ENCODE measurements around the gene UNC13B. TPM values are rescaled to one million over a fixed set of nuclear protein-coding genes. Genes with fewer than 3 reads are reported as not detected.

The UNC13B gene
- total RNA-seq, 4 donors from 2014 or later: 44.5 to 72.9 (median 48.6) TPM

- Histone ChIP-seq H3K4me1 (no peaks in the 10 kb centered on the region), H3K4me3 (no peak overlapping the region)
- TF ChIP-seq POLR2A (IDR thresholded peaks at IDR 0.05): no peak
Observed at GRCh38 chr9:35226651-35227050, 64.8 kb downstream of the UNC13B start.

GRCh38 chr9:35227284-35227683 lies 65.5 kb downstream of the UNC13B start:
- H3K4me3 ChIP-seq: no peak overlapping the region
- DNase-seq: no peak
- no peaks in the 10 kb centered on the region for H3K36me3 ChIP-seq
- H3K27me3 ChIP-seq: no peaks in the 10 kb centered on the region
- TF ChIP-seq CTCF (IDR thresholded peaks at IDR 0.05) (no peak), POLR2A (IDR thresholded peaks at IDR 0.05) (no peak)
- no peak overlapping the region for H3K27ac ChIP-seq
- H3K9me3 ChIP-seq: no peaks in the 10 kb centered on the region
- H3K4me1 ChIP-seq: no peaks in the 10 kb centered on the region

More at GRCh38 chr9:35226651-35227050, 64.8 kb downstream of the UNC13B start:
- no peak overlapping the region for H3K27ac ChIP-seq
- H3K27me3 ChIP-seq: no peaks in the 10 kb centered on the region
- no peak for DNase-seq
- no peaks in the 10 kb centered on the region for H3K36me3 ChIP-seq
- H3K9me3 ChIP-seq: no peaks in the 10 kb centered on the region

- Histone ChIP-seq H3K27me3 (no peaks in the 10 kb centered on the region), H3K9me3 (no peaks in the 10 kb centered on the region), H3K4me1 (no peaks in the 10 kb centered on the region), H3K27ac (no peak overlapping the region), H3K4me3 (no peak overlapping the region), H3K36me3 (no peaks in the 10 kb centered on the region)
- TF ChIP-seq CTCF (IDR thresholded peaks at IDR 0.05): no peak
- no peak for TF ChIP-seq POLR2A (IDR thresholded peaks at IDR 0.05)
- no peak for DNase-seq
Observed at GRCh38 chr9:35229066-35229778, 67.4 kb downstream of the UNC13B start.

- H3K9me3 ChIP-seq: no peaks in the 10 kb centered on the region
- no peak overlapping the region for H3K4me3 ChIP-seq
- no peaks in the 10 kb centered on the region for H3K27me3 ChIP-seq
- no peaks in the 10 kb centered on the region for H3K36me3 ChIP-seq
- no peak overlapping the region for H3K27ac ChIP-seq
- DNase-seq: no peak
- TF ChIP-seq CTCF (IDR thresholded peaks at IDR 0.05) (no peak), POLR2A (IDR thresholded peaks at IDR 0.05) (no peak)
- no peaks in the 10 kb centered on the region for H3K4me1 ChIP-seq
Observed at GRCh38 chr9:35229779-35230143, 68.0 kb downstream of the UNC13B start.

- Histone ChIP-seq H3K27me3 (no peaks in the 10 kb centered on the region), H3K27ac (no peak overlapping the region), H3K4me3 (no peak overlapping the region), H3K36me3 (no peaks in the 10 kb centered on the region), H3K9me3 (no peaks in the 10 kb centered on the region), H3K4me1 (peaks cover 0 to 4% (median 0%) of the 10 kb centered on the region in 4 donors)
- TF ChIP-seq CTCF (IDR thresholded peaks at IDR 0.05) (no peak), POLR2A (IDR thresholded peaks at IDR 0.05) (no peak)
- no peak for DNase-seq
Observed at GRCh38 chr9:35232867-35233544, 71.2 kb downstream of the UNC13B start.

GRCh38 chr9:35236692-35237091 lies 74.9 kb downstream of the UNC13B start:
- Histone ChIP-seq H3K36me3 (no peaks in the 10 kb centered on the region), H3K4me1 (peaks cover 0 to 4% (median 0%) of the 10 kb centered on the region in 4 donors), H3K27ac (peak overlapping the region in 2 of 4 donors; percentile 15 to 18), H3K4me3 (no peak overlapping the region), H3K9me3 (no peaks in the 10 kb centered on the region), H3K27me3 (no peaks in the 10 kb centered on the region)
- no peak for DNase-seq
- no peak for TF ChIP-seq CTCF (IDR thresholded peaks at IDR 0.05)
- no peak for TF ChIP-seq POLR2A (IDR thresholded peaks at IDR 0.05)
